Activated T-cell treated with anti-CD3 and anti-CD28 coated beads, Interleukin-2, amount 50 U/mL, for 72 hours (primary cell): ENCODE data around the gene ALKBH5. TPM values are rescaled to one million over a fixed set of nuclear protein-coding genes. Genes with fewer than 3 reads are reported as not detected.

Source experiments
- ATAC-seq, 2 donors: fragments of 150-1000 bp; cut with Tn5 transposase; replicated peaks in 1 of 2; 2 replicates each; pipeline ENCODE4 v1.10.0; 2021; ENCODE audit warnings: moderate library complexity in 2 of 2, mild to moderate bottlenecking in 1 of 2
- DNase-seq, 2 donors: peaks; one replicate each; pipeline ENCODE4 v3.0.0; 2021 to 2022; ENCODE audit warnings: mixed read lengths in 1 of 2
- H3K27ac Mint-ChIP-seq: one replicate; pipeline ENCODE4 v1.8.0; 2022; ENCODE audit warnings: mild to moderate bottlenecking, moderate library complexity, mixed read lengths
- H3K27me3 Mint-ChIP-seq: one replicate; pipeline ENCODE4 v1.8.0; 2022; ENCODE audit warnings: low read depth, mixed read lengths
- H3K36me3 Mint-ChIP-seq, 2 donors: one replicate each; pipeline ENCODE4 v1.8.0; 2022; ENCODE audit warnings: mixed read lengths in 2 of 2, mild to moderate bottlenecking in 1 of 2; ENCODE audit not compliant: insufficient read depth in 2 of 2
- H3K4me1 Mint-ChIP-seq: one replicate; pipeline ENCODE4 v1.8.0; 2022; ENCODE audit warnings: low read depth, mixed read lengths
- H3K4me3 Mint-ChIP-seq, 2 donors: one replicate each; pipeline ENCODE4 v1.8.0; 2022; ENCODE audit warnings: mild to moderate bottlenecking in 2 of 2, mixed read lengths in 2 of 2, moderate library complexity in 2 of 2
- H3K9me3 Mint-ChIP-seq, 2 donors: one replicate each; pipeline ENCODE4 v1.8.0; 2022; ENCODE audit warnings: mixed read lengths in 2 of 2
- total RNA-seq, 2 donors: library from RNA; stranded (reverse); gene quantifications; one replicate each; pipeline ENCODE4 v1.2.3, GENCODE V29; 2022

Gene ALKBH5
- total RNA-seq, 2 donors from 2014 or later = 125 to 133 TPM

DNA sequence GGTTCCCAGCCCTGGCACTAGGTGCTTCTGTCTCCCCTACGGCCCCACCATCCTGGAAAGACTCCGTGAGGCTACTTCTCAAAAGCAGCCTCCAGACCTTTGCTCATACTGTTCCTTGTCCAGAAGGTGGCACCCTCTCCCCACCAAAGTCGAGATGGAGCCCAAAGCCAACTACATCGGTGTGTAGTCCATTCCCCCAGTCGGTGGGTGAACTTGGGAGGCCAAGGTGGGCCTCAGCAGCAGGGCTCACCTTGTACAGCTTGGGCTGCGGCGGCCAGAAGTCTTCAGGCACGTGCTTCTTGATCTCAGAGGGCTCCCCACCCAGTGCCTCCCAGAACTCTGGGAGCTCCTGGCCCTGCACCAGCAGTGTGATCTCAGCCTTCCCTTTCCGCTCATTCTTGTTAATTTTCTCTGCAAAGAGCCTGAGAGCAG, 64.7 kb downstream of the ALKBH5 start:
- ATAC-seq = peak; percentile 68 to 74
- peaks cover 4 to 7% of the 10 kb centered on the region in 2 donors for H3K36me3 Mint-ChIP-seq
- no peaks in the 10 kb centered on the region for H3K27me3 Mint-ChIP-seq
- peak overlapping the region; percentile 64 for H3K27ac Mint-ChIP-seq
- H3K4me3 Mint-ChIP-seq = no peak overlapping the region
- no peaks in the 10 kb centered on the region for H3K4me1 Mint-ChIP-seq
- no peaks in the 10 kb centered on the region for H3K9me3 Mint-ChIP-seq
- DNase-seq = peak; percentile 68 to 71

DNA sequence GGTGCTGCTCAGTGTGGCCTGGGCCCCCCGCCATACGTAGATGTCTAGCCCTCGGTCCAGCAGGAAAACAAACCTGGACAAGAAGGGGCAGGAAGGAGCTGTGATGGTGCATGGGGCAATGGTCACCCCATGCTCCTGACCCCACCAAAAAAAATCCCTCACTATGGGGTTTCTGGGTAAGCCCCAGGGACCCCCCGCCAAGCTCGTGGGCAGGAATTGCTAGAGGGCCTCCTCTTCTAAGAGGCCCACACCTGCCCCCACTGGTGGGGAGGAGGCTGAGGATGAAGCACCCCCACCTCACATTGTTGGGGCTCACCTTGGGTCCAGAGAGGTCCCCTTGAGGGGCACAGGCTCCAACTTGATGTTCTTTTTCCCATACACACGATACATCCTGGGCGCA, 65.2 kb downstream of the ALKBH5 start:
- Mint-ChIP-seq H3K4me1 (no peaks in the 10 kb centered on the region), H3K36me3 (peaks cover 4 to 9% of the 10 kb centered on the region in 2 donors), H3K4me3 (no peak overlapping the region), H3K27me3 (no peaks in the 10 kb centered on the region), H3K27ac (no peak overlapping the region), H3K9me3 (no peaks in the 10 kb centered on the region)
- ATAC-seq (no peak), DNase-seq (no peak)

DNA sequence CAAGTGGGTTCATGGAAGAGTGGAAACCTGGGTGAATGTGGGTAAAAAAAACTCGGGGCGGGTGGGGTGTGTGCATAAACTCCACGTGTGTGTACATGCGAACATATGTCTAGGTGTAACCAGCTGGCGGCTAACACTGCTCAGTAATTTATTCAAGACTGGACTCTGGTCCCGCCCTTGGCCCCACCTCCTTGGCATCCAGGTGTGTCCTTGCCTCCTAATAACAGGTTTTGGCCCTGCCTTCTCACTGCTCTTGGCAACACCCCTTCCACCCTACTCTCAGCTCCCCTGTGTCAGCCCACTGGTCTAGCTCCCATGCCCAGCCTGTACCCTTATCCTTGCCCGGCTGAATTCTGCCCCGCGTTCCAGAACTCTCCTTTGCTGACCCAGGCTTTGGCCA, 66.6 kb downstream of the ALKBH5 start:
- Mint-ChIP-seq H3K27ac (no peak overlapping the region), H3K4me1 (no peaks in the 10 kb centered on the region), H3K9me3 (no peaks in the 10 kb centered on the region), H3K36me3 (peaks cover 4 to 10% of the 10 kb centered on the region in 2 donors), H3K4me3 (no peak overlapping the region), H3K27me3 (no peaks in the 10 kb centered on the region)
- ATAC-seq (no peak), DNase-seq (no peak)

DNA sequence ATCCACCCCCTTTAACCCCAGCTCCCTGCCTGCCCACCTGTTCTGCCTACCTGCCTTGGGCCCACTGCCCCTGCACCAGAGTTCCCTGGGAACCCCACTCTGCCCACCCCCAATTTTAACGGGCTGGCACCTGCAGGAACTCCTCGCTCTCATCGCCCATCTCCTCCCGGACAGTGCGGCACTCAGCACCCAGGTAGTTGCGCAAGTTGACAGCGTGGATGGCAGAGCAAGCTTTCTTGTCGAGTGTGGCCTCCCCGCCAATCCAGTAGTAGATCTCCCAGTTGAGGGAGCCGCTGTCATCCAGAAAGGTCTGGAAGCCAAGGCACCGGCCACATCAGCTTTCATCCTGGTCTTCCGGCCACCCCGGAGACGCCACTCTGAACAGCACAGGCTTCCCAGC, 67.1 kb downstream of the ALKBH5 start:
- H3K27me3 Mint-ChIP-seq = no peaks in the 10 kb centered on the region
- no peaks in the 10 kb centered on the region for H3K4me1 Mint-ChIP-seq
- no peak overlapping the region for H3K4me3 Mint-ChIP-seq
- no peak for ATAC-seq
- peaks cover 4 to 10% of the 10 kb centered on the region in 2 donors for H3K36me3 Mint-ChIP-seq
- DNase-seq = no peak
- no peak overlapping the region for H3K27ac Mint-ChIP-seq
- H3K9me3 Mint-ChIP-seq = no peaks in the 10 kb centered on the region

DNA sequence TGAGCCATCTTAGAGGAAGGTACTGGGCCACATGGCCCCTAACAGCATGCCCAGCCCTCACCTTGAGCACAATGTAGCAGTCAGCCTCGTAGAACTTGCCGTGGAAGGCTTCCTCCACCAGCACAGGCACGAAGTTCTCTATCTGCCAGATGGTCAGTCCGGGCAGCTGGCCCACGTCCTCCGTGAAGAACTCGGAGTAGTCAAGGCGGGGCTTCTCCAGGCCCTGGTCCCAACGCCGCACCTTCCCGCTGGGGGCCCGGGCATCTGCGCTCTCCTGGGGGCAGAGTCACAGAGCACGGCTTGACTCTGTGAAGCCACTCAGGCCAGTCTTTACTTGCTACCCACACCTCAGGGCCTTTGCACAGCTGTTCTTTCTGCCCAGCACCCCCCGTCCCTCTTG, 67.6 kb downstream of the ALKBH5 start:
- Mint-ChIP-seq H3K27me3 (no peaks in the 10 kb centered on the region), H3K4me1 (no peaks in the 10 kb centered on the region), H3K4me3 (no peak overlapping the region), H3K27ac (no peak overlapping the region), H3K36me3 (peaks cover 4 to 10% of the 10 kb centered on the region in 2 donors), H3K9me3 (no peaks in the 10 kb centered on the region)
- ATAC-seq = no peak
- DNase-seq = no peak

DNA sequence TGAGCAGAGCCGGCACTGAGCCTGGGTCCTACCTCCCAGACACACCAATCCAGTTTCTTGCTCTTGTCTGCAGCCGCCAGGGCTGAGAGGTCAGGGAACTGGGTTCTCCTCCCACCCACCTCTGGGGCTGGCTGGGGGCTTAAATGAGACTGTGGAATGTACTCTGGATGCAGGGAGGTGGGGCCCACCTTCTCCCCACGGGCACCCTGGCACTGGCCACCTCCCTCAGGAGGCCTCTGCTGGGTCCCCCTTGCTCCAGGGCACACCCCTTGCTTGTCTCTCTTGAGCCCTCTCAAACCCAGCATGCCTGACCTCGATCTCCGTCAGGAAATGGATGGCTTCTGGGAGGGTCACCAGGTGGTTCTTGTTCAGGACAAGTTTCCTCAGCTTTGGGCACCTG, 68.5 kb downstream of the ALKBH5 start:
- ATAC-seq (no peak), DNase-seq (no peak)
- Mint-ChIP-seq H3K4me1 (peaks cover 9% of the 10 kb centered on the region), H3K36me3 (peaks cover 3 to 10% of the 10 kb centered on the region in 2 donors), H3K27ac (no peak overlapping the region), H3K4me3 (no peak overlapping the region), H3K27me3 (no peaks in the 10 kb centered on the region), H3K9me3 (no peaks in the 10 kb centered on the region)

DNA sequence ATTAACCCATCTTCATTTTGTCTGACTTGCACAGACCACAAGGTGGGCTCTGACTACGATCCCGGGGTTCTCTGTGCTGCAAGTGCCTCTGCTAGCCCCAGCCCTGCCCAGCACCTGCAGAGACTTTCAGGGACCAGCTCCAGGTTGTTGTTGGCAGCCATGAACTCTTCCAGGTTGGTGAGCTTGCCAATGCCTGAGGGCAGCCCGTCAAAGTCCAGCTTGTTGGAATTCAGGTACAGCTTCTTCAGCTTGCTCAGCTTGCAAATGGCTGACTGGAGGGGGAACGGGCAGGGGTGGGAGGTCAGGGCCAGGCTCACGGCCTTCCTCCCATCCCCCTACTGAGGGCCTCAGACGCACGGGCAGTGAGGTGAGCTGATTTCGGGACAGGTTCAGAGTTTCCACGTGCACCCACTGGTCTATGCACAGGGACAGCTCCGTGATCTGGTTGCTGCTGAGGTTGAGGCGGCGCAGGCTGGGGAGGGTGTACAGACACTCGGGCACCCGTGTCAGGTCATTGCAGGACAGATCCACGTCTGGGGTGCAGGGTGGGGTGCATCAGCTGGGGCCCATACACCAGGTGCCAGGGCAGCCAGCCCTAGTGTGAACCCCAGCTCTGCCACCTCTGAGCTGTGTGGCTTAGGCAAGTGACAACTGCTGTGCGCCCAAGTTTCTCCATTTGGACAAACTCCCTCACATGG, 69.7 kb downstream of the ALKBH5 start:
- Mint-ChIP-seq H3K36me3 (peaks cover 2 to 10% of the 10 kb centered on the region in 2 donors), H3K4me3 (no peak overlapping the region), H3K9me3 (no peaks in the 10 kb centered on the region), H3K4me1 (peaks cover 18% of the 10 kb centered on the region), H3K27me3 (no peaks in the 10 kb centered on the region), H3K27ac (no peak overlapping the region)
- ATAC-seq = no peak
- DNase-seq = no peak

DNA sequence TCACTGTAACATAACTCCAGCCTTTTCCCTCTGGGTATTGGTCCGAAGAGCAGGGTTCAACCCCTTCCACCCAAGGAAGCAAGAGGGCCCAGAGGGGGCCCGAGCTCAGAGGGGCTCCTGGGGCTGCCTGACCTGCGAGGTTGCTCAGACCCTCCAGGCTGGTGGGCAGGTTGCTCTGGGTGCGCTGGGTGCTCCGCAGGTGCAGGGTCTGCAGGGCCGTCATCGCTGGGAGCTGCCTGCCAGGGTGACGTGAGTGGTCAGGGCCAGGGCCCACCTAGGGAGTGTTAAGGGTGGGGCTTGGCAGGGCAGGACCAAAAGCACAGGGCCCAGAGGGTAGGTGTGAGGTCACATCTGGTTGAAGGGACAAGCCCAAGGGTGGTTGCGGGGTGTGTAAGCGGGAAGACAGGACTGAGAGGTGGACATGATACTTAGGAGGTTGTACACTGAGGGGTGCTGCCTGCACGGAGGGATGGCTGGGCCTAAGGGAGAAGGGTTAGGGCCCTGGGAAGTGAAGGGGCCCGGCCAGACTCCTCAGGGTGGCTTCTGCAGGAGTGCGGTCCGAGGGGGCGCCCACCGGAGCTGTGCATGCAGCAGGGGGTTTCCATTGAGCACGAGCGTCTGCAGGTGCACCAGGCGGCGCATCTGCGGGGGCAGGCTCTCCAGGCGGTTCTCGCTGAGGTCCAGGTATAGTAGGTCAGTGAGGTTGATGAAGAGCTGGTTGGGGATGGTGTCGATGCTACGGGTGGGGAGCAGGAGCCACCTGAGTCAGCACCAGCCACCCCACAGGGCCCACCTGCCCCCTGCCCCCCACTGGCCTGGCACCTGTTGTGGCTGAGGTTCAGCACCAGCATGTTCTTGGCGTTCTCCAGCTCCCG, 70.6 kb downstream of the ALKBH5 start:
- Mint-ChIP-seq H3K36me3 (peaks cover 2 to 10% of the 10 kb centered on the region in 2 donors), H3K4me1 (peaks cover 18% of the 10 kb centered on the region), H3K27ac (no peak overlapping the region), H3K9me3 (no peaks in the 10 kb centered on the region), H3K4me3 (no peak overlapping the region), H3K27me3 (no peaks in the 10 kb centered on the region)
- no peak for ATAC-seq
- no peak for DNase-seq

DNA sequence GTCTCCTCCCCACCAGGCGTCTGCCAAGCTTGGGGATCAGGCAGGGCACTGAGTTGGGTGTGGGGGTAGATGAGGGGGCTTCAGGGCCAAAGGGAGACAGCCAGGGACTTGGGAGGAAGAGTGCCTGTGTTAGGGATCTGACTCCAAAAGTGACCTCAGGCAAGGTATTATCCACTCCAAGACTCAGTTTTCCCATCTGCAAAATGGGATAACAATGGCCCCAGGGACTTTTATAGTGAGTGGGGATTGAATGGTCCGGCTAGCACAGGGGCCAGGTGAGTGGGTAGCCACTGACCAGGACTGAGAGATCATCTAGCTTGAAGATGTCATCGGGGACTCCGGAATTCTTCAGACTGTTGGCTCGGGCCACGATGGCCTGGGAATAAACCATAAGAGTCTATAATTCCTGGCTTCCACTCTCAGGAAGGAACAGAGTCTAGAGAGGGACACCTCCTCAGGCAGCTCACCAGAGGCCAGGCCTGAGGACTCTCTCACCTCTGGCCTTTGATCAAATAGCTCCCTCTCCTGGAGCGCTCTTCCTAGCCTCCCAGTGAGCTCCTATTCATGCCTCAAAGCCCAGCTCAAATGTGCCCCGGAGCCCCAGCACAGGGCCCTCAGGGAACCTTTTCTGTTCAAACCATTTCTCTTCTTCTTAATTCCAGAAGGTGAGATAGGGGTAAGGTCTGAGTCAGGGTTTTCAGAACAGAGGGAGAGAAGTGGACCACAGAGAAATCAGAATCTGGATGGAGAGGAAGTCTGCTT, 71.4 kb downstream of the ALKBH5 start:
- Mint-ChIP-seq H3K27me3 (no peaks in the 10 kb centered on the region), H3K9me3 (no peaks in the 10 kb centered on the region), H3K27ac (no peak overlapping the region), H3K4me3 (no peak overlapping the region), H3K4me1 (peaks cover 25% of the 10 kb centered on the region), H3K36me3 (peaks cover 0 to 10% of the 10 kb centered on the region in 2 donors)
- no peak for ATAC-seq
- no peak for DNase-seq

DNA sequence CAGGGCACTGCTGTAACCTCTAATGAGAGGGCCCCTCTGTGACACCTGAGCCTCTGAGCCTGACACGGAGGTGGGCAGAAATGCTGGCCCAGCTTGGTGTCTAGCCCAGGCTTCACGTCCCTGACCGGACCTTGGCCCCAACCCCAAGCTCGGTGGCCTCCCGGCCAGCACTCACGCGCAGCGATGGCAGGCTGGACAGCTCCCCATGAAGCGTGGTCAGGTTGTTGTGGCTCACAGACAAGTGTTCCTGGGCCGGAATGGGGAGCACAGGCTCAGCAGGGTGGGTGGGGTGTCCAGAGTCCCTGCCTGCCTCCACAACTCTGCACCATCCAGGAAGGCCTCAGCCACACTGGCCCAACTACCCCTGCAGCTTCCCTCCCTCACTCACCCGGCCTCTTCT, 72.7 kb downstream of the ALKBH5 start:
- peaks cover 0 to 10% of the 10 kb centered on the region in 2 donors for H3K36me3 Mint-ChIP-seq
- DNase-seq = no peak
- peak overlapping the region; percentile 28 for H3K27ac Mint-ChIP-seq
- ATAC-seq = no peak
- peaks cover 28% of the 10 kb centered on the region for H3K4me1 Mint-ChIP-seq
- H3K27me3 Mint-ChIP-seq = no peaks in the 10 kb centered on the region
- no peak overlapping the region for H3K4me3 Mint-ChIP-seq
- no peaks in the 10 kb centered on the region for H3K9me3 Mint-ChIP-seq

DNA sequence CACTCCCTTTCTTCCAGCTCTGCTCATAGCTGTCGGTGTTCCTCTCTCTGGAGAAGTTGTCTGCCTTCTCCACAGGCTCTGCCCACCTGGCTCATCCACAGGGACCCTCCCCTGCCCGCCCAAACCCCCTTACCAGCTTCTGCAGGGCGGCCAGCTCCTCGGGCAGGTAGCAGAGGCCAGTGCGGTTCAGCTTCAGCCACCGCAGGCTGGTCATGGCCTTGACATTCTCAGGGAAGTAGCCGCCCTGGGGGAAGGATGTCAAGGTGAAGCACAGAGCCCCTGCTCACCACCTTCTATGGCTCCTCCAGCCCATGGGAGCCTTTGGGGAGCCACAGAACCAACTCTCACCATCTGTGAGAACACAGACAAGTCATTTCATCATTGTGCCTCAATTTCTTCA, 73.1 kb downstream of the ALKBH5 start:
- Mint-ChIP-seq H3K9me3 (no peaks in the 10 kb centered on the region), H3K27me3 (no peaks in the 10 kb centered on the region), H3K27ac (peak overlapping the region; percentile 33), H3K4me1 (peaks cover 32% of the 10 kb centered on the region), H3K36me3 (peaks cover 0 to 10% of the 10 kb centered on the region in 2 donors), H3K4me3 (peak overlapping the region; percentile 92 to 95)
- DNase-seq = no peak
- no peak for ATAC-seq

DNA sequence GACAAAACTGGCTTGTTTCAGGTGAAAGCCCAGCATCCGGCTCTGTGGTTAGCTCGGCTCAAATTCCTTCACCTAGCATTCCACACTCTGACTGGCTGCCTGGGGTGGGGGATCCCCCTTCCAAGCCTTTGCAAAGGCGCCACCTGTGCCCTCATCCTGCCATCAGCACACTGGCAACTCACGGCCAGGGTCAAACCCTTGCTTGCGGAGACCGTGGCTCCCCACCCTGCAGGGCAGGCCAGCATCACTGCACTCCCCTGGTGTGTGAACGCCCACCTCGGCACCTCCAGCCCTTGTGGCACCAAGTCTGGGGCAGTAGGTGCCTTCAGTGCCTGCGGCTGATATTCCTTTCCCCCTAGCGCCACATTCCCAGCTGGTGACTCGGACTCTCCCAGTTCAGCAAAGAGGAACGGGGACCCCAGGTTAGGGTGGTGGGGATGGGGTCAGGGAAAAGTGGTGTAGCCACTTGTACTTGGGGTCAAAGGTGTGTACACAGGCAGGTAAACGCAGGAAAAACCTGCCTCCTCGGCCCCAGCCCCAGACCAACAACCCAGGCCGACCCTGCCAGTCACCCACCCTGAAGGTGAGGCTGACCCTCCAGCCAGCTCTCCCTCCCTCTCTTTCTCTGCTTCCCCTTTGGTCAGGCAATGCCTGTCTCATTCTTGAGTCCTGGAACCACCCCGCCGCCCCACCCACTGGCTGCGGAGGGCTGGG, 73.8 kb downstream of the ALKBH5 start:
- Mint-ChIP-seq H3K4me3 (peak overlapping the region; percentile 92 to 95), H3K9me3 (no peaks in the 10 kb centered on the region), H3K36me3 (peaks cover 0 to 10% of the 10 kb centered on the region in 2 donors), H3K4me1 (peaks cover 36% of the 10 kb centered on the region), H3K27ac (peak overlapping the region; percentile 88), H3K27me3 (no peaks in the 10 kb centered on the region)
- peak in 1 of 2 donors; percentile 2 for ATAC-seq
- peak in 1 of 2 donors; percentile 20 for DNase-seq
